ENCODE results near the gene LTB.

The LTB gene

GRCh38 chr6:31547727-31548543 lies 34.3 kb downstream of the LTB start:
- no peak for DNase-seq (ENCODE audit: low read depth)

- peak; percentile 98 for DNase-seq (ENCODE audit: low read depth)
Measured at GRCh38 chr6:31546958-31547726, 35.1 kb downstream of the LTB start, which contains the start of gene NFKBIL1. TSS of gene NFKBIL1 (plus strand) at chr6:31547608. CDS start at chr6:31547695, 87 bp downstream.

GRCh38 chr6:31546339-31546957 lies 35.8 kb downstream of the LTB start, which contains the start of gene ATP6V1G2:
TSS of gene ATP6V1G2 (minus strand) at chr6:31546608. CDS start at chr6:31546559, 49 bp downstream.
- DNase-seq (ENCODE audit: low read depth): peak; percentile 88

- no peak for DNase-seq (ENCODE audit: low read depth)
Measured at GRCh38 chr6:31545291-31545690, 36.9 kb downstream of the LTB start.

- no peak for DNase-seq (ENCODE audit: low read depth)
Measured at GRCh38 chr6:31544676-31545075, 37.5 kb downstream of the LTB start.

- no peak for DNase-seq (ENCODE audit: low read depth)
Measured at GRCh38 chr6:31543639-31544038, 38.6 kb downstream of the LTB start.

GRCh38 chr6:31541658-31542521 lies 40.3 kb downstream of the LTB start, which contains the start of gene DDX39B:
TSS of gene DDX39B (minus strand) at chr6:31542003. CDS start at chr6:31540532, 1,471 bp downstream.
- peak; percentile 97 for DNase-seq (ENCODE audit: low read depth)

- DNase-seq (ENCODE audit: low read depth): peak; percentile 58
Measured at GRCh38 chr6:31541059-31541657, 41.1 kb downstream of the LTB start.

- no peak for DNase-seq (ENCODE audit: low read depth)
Measured at GRCh38 chr6:31540640-31541039, 41.6 kb downstream of the LTB start.

GRCh38 chr6:31538805-31539400 lies 43.3 kb downstream of the LTB start:
- DNase-seq (ENCODE audit: low read depth): no peak

- no peak for DNase-seq (ENCODE audit: low read depth)
Measured at GRCh38 chr6:31535538-31536324, 46.5 kb downstream of the LTB start.

- DNase-seq (ENCODE audit: low read depth): no peak
Measured at GRCh38 chr6:31534521-31535040, 47.6 kb downstream of the LTB start.

GRCh38 chr6:31534011-31534410 lies 48.2 kb downstream of the LTB start:
- no peak for DNase-seq (ENCODE audit: low read depth)

GRCh38 chr6:31533455-31533841 lies 48.8 kb downstream of the LTB start:
- DNase-seq (ENCODE audit: low read depth): no peak

GRCh38 chr6:31532644-31533454 lies 49.4 kb downstream of the LTB start:
- no peak for DNase-seq (ENCODE audit: low read depth)

GRCh38 chr6:31531771-31532643 lies 50.2 kb downstream of the LTB start:
- no peak for DNase-seq (ENCODE audit: low read depth)

GRCh38 chr6:31531162-31531561 lies 51.1 kb downstream of the LTB start:
- DNase-seq (ENCODE audit: low read depth): no peak

- no peak for DNase-seq (ENCODE audit: low read depth)
Measured at GRCh38 chr6:31530659-31531058, 51.6 kb downstream of the LTB start.

Measured in fibroblast of gingiva (primary cell).